Endothelial cell of umbilical vein (primary cell): ENCODE results near the gene MRPL58. TPM values are rescaled to one million over a fixed set of nuclear protein-coding genes. Genes with fewer than 3 reads are reported as not detected.

ENCODE experiments used
- BruUV-seq: library from RNA; stranded (reverse); fragments of 400-500 nt; replicated peaks from 2 replicates; lab custom pipeline; 2021; lab: Mats Ljungman, UMichigan
- CTCF ChIA-PET: fragments of 300-600, 350-600 bp; sonication (Branson Sonifier 250); formaldehyde crosslinking; loops from one replicate; lab custom pipeline; 2021; ENCODE audit warnings: antibody characterized with exemption, inconsistent platforms; lab: Charles Lee
- POLR2A ChIA-PET: fragments of 300-600, 350-600 bp; sonication (Branson Sonifier 250); formaldehyde crosslinking; loops from one replicate; lab custom pipeline; 2021; ENCODE audit warnings: antibody characterized with exemption, inconsistent platforms; lab: Charles Lee
- DNase-seq: peaks from one replicate; pipeline ENCODE4 v3.0.0-alpha.2; 2011; ENCODE audit warnings: low read depth, low spot score
- FAIRE-seq: peaks from 2 replicates; lab custom pipeline; 2011; peaks lifted over from hg19 to GRCh38; lab: Jason Lieb, UNC
- H2AFZ ChIP-seq: 2 replicates; pipeline ENCODE4 v1.6.0; 2012; ENCODE audit warnings: low read depth, low read length, control low read depth, inconsistent platforms
- H3K27ac ChIP-seq: 2 replicates; pipeline ENCODE4 v1.5.1; 2011; ENCODE audit warnings: low read depth, mild to moderate bottlenecking, control low read depth, low read length, moderate library complexity; ENCODE audit not compliant: insufficient read depth
- H3K27me3 ChIP-seq, 2 experiments: 2 replicates each; pipeline versions ENCODE4 v1.6.0 to v1.6.1; 2011; ENCODE audit warnings: low read length in 2 of 2, mixed read lengths in 1 of 2; ENCODE audit not compliant: control insufficient read depth in 2 of 2, insufficient read depth in 2 of 2
- H3K36me3 ChIP-seq, 2 experiments: 2 replicates in 1 of 2; 3 replicates in 1 of 2; pipeline ENCODE4 v1.5.1; 2011; ENCODE audit warnings: low read length in 2 of 2, mild to moderate bottlenecking in 1 of 2, moderate library complexity in 1 of 2; ENCODE audit not compliant: control insufficient read depth in 2 of 2, insufficient read depth in 2 of 2; ENCODE audit errors: extremely low read depth in 1 of 2
- H3K4me1 ChIP-seq: 3 replicates; pipeline ENCODE4 v1.5.1; 2011; ENCODE audit warnings: mild to moderate bottlenecking, low read length; ENCODE audit not compliant: control insufficient read depth, insufficient read depth; ENCODE audit errors: extremely low read depth
- H3K4me2 ChIP-seq: 2 replicates; pipeline ENCODE4 v1.6.1; 2011; ENCODE audit warnings: low read length, control low read depth, mixed read lengths; ENCODE audit not compliant: insufficient read depth
- H3K4me3 ChIP-seq, 3 experiments: fragments of 200-600 bp in 1 of 3; sonication (generic), shearing (Covaris generic) in 1 of 3; replicated peaks in 1 of 3; 2 replicates each; pipeline ENCODE4 v1.5.1; 2011 to 2016; ENCODE audit warnings: control low read depth in 3 of 3, low read length in 3 of 3, mild to moderate bottlenecking in 2 of 3, inconsistent platforms in 1 of 3, low read depth in 1 of 3, moderate library complexity in 1 of 3; ENCODE audit not compliant: insufficient read depth in 1 of 3
- H3K79me2 ChIP-seq: 2 replicates; pipeline ENCODE4 v1.6.0; 2012; ENCODE audit warnings: low read length, inconsistent platforms; ENCODE audit not compliant: control insufficient read depth, insufficient read depth
- H3K9ac ChIP-seq: replicated peaks from 2 replicates; pipeline ENCODE3; 2011; ENCODE audit warnings: low read length, control low read depth; ENCODE audit not compliant: insufficient read depth; ENCODE audit errors: extremely low read depth
- H3K9me1 ChIP-seq: replicated peaks from 3 replicates; pipeline ENCODE4 v1.6.0; 2011; ENCODE audit warnings: mild to moderate bottlenecking, low read length; ENCODE audit not compliant: control insufficient read depth, insufficient read depth; ENCODE audit errors: extremely low read depth
- H3K9me3 ChIP-seq: replicated peaks from 2 replicates; pipeline ENCODE4 v1.5.1; 2012; ENCODE audit warnings: low read length, inconsistent platforms; ENCODE audit not compliant: control insufficient read depth, insufficient read depth
- H4K20me1 ChIP-seq: replicated peaks from 2 replicates; pipeline ENCODE3; 2011; ENCODE audit warnings: mild to moderate bottlenecking, low read length; ENCODE audit not compliant: control insufficient read depth, insufficient read depth; ENCODE audit errors: extremely low read depth
- CTCF ChIP-seq, 2 donors: IDR thresholded peaks; 1 replicate in 1 of 2; 2 replicates in 1 of 2; pipeline ENCODE4 v1.5.1; 2011; ENCODE audit warnings: low read length in 2 of 2, mild to moderate bottlenecking in 2 of 2, moderate library complexity in 2 of 2, control low read depth in 1 of 2, inconsistent platforms in 1 of 2, low read depth in 1 of 2; ENCODE audit not compliant: insufficient read depth in 1 of 2; ENCODE audit errors: extremely low read depth in 1 of 2
- EZH2 ChIP-seq: IDR thresholded peaks from 2 replicates; pipeline ENCODE4 v1.6.1; 2012; ENCODE audit warnings: borderline replicate concordance, low read depth, mild to moderate bottlenecking, moderate library complexity, low read length, inconsistent platforms; ENCODE audit not compliant: severe bottlenecking
- FOS ChIP-seq: IDR thresholded peaks from 2 replicates; pipeline ENCODE4 v1.6.1; 2011; ENCODE audit warnings: mild to moderate bottlenecking, low read length, moderate library complexity, borderline replicate concordance; ENCODE audit not compliant: insufficient read depth
- GATA2 ChIP-seq: IDR thresholded peaks from 2 replicates; pipeline ENCODE4 v1.7.0; 2011; ENCODE audit warnings: low read depth, mild to moderate bottlenecking, moderate library complexity, mixed read lengths, low read length; ENCODE audit not compliant: insufficient read length, insufficient read depth
- JUN ChIP-seq: IDR thresholded peaks from 2 replicates; pipeline ENCODE4 v1.6.1; 2011; ENCODE audit warnings: borderline replicate concordance, low read depth; ENCODE audit not compliant: insufficient read length, insufficient read depth
- POLR2A ChIP-seq: IDR thresholded peaks from 2 replicates; pipeline ENCODE4 v1.6.1; 2012; ENCODE audit warnings: low read depth, mild to moderate bottlenecking, control low read depth, low read length
- POLR2AphosphoS5 ChIP-seq: IDR thresholded peaks from 2 replicates; pipeline ENCODE4 v1.6.1; 2012; ENCODE audit warnings: low read depth, mild to moderate bottlenecking, control low read depth, low read length, moderate library complexity; ENCODE audit not compliant: insufficient read depth
- dilution Hi-C: fragments of 300-500 bp; cut with MboI; formaldehyde crosslinking; loops from one replicate; pipeline ENCODE4 v1.15.0; 2019; ENCODE audit warnings: low sequenced_read_pairs; ENCODE audit not compliant: extremely low pct_ligation_motif_present
- intact Hi-C: fragments of 100-400 bp; cut with micrococcal nuclease; formaldehyde crosslinking; loops from one replicate; pipeline ENCODE4 v1.10.0; 2022
- polyA plus RNA-seq, 4 experiments: library from polyadenylated mRNA; depleted of rRNA in 3 of 4; stranded (reverse) in 3 of 4; unstranded in 1 of 4; fragments of >200 nt; gene quantifications; 2 replicates each; pipeline versions ENCODE4 v1.2.1 to v1.2.3, GENCODE V29; 2011 to 2012; ENCODE audit warnings: missing spikeins in 1 of 4
- total RNA-seq: library from RNA; stranded (reverse); gene quantifications from 2 replicates; pipeline ENCODE4 v1.2.3, GENCODE V29; 2021

Gene MRPL58
- total and polyA plus RNA-seq, 2 donors (not counting 3 experiments of a cell fraction or from before 2014, with no cell fraction given): 38.0 to 43.7 TPM

GRCh38 chr17:75049057-75049456 lies 36.6 kb downstream of the MRPL58 start:
- Histone ChIP-seq H3K9me1 (no peaks in the 10 kb centered on the region), H4K20me1 (no peaks in the 10 kb centered on the region), H2AFZ (no peak overlapping the region), H3K36me3 (peaks cover 6 to 8% of the 10 kb centered on the region in 2 experiments), H3K4me3 (no peak overlapping the region), H3K9me3 (no peaks in the 10 kb centered on the region), H3K4me1 (peaks cover 13% of the 10 kb centered on the region), H3K9ac (no peak overlapping the region), H3K27ac (no peak overlapping the region), H3K79me2 (peaks cover 8% of the 10 kb centered on the region), H3K4me2 (peak overlapping the region; percentile 59), H3K27me3 (no peaks in the 10 kb centered on the region)
- ChIA-PET CTCF (interaction anchor here (0.7 to 2.7 kb wide), 13 partner anchors 12 to 222 kb away, joined by 3 to 13 read pairs (median 4); partner anchors contain the start of gene MIF4GD), POLR2A (interaction anchor here (0.6 to 0.8 kb wide), 2 partner anchors 76 to 137 kb away, joined by 3 read pairs; no protein-coding TSS in a partner anchor)
- intact Hi-C loops (loop anchor here (5.0 to 10.0 kb wide), 3 partner anchors 58 to 466 kb away; partner anchors contain the start of genes ARMC7, CASKIN2, SUMO2 and TSEN54), dilution Hi-C loops (no loop called here)
- FAIRE-seq (no peak), DNase-seq (no peak)
- no peak for TF ChIP-seq JUN
- no peak for TF ChIP-seq POLR2A
- TF ChIP-seq GATA2: no peak
- TF ChIP-seq EZH2: no peak
- no peak for TF ChIP-seq FOS
- TF ChIP-seq CTCF (IDR thresholded peaks at IDR 0.05; ENCODE audit: extremely low read depth in 1 of 2, insufficient read depth in 1 of 2, low read depth in 1 of 2, low read length in 2 of 2): no peak
- no peak for TF ChIP-seq POLR2AphosphoS5
- no TSS peak for BruUV-seq
